ENCODE results near the gene MGST3.

DNA sequence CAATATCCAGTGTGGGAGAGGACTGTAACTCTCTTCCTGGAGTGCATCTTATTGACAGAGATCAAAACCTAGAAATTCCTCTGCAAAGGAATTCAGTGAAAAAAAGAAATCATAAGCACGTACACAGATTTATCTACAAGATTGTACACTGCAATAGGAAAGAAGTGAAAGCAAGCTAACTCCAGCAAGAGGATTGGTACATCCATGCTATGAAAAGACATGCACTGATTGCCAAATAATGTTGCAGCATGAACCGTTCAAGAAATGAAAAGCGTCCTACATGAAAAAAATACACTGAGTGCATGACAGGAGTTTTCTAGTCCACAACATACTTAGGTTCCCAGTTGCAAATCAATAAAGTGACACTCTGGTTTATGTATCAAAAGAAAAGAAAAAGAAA, 1.9 kb upstream of the MGST3 start:
- TF ChIP-seq, protein P1, sequence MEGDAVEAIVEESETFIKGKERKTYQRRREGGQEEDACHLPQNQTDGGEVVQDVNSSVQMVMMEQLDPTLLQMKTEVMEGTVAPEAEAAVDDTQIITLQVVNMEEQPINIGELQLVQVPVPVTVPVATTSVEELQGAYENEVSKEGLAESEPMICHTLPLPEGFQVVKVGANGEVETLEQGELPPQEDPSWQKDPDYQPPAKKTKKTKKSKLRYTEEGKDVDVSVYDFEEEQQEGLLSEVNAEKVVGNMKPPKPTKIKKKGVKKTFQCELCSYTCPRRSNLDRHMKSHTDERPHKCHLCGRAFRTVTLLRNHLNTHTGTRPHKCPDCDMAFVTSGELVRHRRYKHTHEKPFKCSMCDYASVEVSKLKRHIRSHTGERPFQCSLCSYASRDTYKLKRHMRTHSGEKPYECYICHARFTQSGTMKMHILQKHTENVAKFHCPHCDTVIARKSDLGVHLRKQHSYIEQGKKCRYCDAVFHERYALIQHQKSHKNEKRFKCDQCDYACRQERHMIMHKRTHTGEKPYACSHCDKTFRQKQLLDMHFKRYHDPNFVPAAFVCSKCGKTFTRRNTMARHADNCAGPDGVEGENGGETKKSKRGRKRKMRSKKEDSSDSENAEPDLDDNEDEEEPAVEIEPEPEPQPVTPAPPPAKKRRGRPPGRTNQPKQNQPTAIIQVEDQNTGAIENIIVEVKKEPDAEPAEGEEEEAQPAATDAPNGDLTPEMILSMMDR (IDR thresholded peaks at IDR 0.05): no peak
- no peak for TF ChIP-seq POLR2A (IDR thresholded peaks at IDR 0.05)

Measured in body of pancreas (tissue), 4 donors.